Hepatic stellate cell (primary cell): Measurements from ENCODE around the gene TWF2.
"Not testable (repeated sequence)": the region's sequence is repeated elsewhere in the genome, so short reads cannot be mapped to it uniquely, and the experiment has no call there.

ENCODE experiments used
- DNase-seq: peaks from one replicate; pipeline ENCODE4 v3.0.0; 2011; ENCODE audit warnings: low spot score

Gene TWF2

GRCh38 chr3:52238761-52239701 lies at the start of gene TWF2:
Gene TWF2, minus strand, starts transcription at chr3:52239158. Its CDS starts 142 bp downstream, at chr3:52239016.
- peak; percentile 99 for DNase-seq

GRCh38 chr3:52288674-52289073 lies 49.7 kb upstream of the TWF2 start:
- DNase-seq: no peak

DNA sequence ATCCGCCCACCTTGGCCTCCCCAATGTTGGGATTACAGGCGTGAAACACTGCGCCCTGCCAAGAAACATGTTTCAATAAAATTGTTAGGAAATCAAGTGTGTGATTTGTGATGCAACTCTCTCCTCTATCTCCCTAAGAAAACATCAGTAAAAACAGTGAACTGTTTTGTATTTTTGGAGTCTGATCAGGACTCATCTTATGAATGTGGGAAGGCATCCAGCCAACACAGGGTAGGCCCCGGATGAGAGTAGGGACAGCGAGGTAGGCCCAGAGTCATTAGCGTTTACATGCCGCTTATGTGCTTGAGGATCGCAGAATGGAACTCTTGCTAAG lies 47.8 kb upstream of the TWF2 start:
- DNase-seq: no peak

- DNase-seq: not testable (repeated sequence)
These were observed 45.1 kb upstream of the TWF2 start for GRCh38 chr3:52284051-52284450.

DNA sequence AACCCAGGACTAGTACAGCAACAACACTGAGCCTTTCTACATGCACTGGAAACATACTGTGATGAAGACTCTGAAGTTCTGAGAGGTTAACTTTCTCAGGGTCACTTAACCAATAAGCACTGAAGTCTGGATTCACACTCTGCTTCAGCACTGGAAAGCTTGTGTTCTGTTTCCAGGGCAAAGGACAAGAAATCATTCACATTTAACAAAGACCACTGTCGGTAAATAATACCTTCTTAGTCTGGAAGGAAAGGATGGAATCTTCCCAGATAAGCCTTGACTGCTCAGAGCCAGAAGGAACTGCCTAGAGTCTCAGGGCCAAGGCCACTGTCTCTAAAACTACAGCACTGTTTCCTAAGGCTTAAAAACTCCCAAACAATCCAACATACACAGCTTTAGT lies 44.3 kb upstream of the TWF2 start:
- no peak for DNase-seq

GRCh38 chr3:52281981-52282801 lies 43.2 kb upstream of the TWF2 start:
- no peak for DNase-seq

GRCh38 chr3:52280050-52280461 lies 41.1 kb upstream of the TWF2 start:
- DNase-seq: no peak

DNA sequence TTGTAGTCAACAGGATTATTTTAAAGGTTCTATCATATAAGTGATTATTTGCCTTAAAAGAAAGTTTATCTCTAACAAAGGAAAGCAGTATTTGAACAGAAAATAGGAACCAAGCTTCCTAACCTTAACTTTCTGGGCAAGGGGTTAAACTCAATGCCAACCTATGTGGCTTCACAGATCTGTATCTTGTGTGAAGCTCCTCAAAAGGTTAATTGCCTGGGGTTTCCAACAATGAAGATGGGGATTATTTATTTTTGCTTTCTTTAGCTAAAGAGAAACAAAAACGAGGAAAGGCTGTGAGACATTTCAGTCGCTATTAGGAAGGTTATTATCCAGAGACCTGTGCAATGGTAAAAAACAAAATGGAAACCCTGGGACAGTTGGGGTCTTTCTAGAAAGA lies 40.6 kb upstream of the TWF2 start:
- DNase-seq: no peak

DNA sequence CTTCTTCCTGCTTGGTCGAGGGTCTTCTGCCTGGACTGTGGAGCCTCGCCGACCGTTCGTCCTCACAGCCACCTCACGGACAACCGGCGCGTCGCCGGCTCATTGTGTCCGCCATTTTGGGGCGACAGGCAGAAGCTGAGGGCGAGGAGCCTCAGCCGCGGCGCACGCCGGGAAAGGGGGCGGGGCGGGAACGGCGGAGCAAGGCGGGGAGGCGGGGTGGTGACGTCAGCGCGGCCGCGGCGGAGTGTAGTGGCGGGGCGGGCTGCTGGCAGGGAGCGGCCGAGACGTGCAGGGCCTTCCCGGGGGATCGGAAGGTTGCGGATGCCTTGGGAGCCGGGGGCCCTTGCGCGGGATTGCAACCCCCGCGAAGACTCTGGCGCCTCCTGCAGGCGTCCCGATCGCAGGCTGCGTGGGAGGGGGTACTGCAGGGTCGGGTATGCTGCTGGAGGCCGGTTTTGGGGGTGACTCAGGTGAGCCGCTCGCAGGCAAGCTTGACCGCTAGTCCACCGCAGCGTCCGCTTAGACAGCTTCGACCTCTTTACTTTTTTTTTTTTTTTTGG lies 39.6 kb upstream of the TWF2 start, which contains the start of gene WDR82:
WDR82 (minus strand) TSS at position 140 of the 560 bp plus-strand sequence. CDS start 288 bp downstream, outside the sequence.
- peak; percentile 94 for DNase-seq

GRCh38 chr3:52277972-52278509 lies 39.1 kb upstream of the TWF2 start:
- DNase-seq: peak; percentile 69

DNA sequence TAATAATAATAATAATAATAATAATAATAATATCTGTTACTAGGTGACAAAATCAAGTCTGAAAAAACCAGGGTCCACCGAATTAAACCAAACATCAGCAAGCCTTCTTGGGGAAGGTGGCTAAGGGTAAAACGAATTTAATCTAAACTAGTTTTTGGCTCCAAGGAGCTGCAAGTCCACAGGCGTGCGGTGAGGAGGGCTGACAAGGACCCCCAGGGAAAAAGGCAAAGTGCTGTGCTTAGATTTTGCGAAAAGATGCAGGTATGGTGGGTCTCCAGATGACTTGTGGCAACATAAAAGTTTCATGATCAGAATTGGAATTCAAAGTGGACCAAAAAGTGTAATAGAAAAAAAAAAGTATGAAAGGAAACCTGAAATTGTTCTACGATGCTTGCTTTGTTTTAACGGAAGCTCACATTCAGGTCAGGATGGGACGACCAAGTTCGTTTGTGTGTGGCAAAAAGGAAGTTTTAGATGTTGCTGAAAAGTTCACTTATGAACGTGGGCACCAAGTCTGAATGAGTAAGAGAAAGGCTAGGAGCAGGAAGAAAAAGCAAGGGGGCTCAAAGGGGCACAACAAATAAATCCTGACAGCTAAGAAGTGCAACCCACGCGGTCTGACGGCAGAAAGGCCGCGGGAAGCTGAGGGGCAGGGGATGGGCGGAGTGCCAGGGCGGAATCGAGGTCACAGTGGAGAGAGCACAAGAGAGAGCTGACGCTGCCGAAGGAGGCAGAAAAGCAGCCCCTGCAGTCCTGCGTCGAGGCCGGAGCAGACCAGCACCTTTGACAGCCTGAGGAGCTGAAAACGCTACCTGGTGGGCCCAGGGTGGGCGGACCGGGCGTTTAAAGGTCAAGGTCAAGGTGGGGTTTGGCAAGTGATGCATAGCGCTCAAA lies 38.4 kb upstream of the TWF2 start:
- DNase-seq: peak; percentile 55

DNA sequence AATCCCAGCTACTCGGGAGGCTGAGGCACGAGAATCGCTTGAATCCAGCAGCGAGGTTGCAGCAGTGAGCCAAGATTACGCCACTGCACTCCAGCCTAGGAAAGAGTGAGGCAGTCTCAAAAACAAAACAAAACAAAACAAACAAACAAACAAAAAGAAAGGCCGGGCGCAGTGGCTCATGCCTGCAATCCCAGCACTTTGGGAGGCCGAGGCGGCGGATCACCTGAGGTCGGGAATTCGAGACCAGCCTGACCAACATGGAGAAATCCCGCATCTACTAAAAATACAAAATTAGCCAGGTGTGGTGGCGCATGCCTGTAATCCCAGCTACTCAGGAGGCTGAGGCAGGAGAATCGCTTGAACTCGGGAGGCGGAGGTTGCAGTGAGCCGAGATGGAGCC lies 35.8 kb upstream of the TWF2 start:
- not testable (repeated sequence) for DNase-seq

- no peak for DNase-seq
These were observed 33.9 kb upstream of the TWF2 start for GRCh38 chr3:52272831-52273230.

DNA sequence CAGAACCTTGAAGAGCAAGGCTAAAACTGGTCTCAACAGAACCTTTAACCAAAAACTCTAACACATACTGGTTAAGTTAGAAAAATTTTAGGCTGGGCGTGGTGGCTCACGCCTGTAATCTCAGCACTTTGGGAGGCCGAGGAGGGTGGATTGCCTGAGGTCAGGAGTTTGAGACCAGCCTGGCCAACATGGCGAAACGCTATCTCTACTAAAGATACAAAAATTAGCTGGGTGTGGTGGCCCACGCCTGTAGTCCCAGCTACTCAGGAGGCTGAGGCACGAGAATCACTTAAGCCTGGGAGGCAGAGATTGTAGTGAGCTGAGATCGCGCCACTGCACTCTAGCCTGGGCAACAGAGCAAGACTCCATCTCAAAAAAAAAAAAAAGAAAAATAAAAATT lies 33.2 kb upstream of the TWF2 start:
- not testable (repeated sequence) for DNase-seq

GRCh38 chr3:52270252-52270754 lies 31.3 kb upstream of the TWF2 start:
- no peak for DNase-seq

- DNase-seq: no peak
These were observed 30.8 kb upstream of the TWF2 start for GRCh38 chr3:52269776-52270175.

DNA sequence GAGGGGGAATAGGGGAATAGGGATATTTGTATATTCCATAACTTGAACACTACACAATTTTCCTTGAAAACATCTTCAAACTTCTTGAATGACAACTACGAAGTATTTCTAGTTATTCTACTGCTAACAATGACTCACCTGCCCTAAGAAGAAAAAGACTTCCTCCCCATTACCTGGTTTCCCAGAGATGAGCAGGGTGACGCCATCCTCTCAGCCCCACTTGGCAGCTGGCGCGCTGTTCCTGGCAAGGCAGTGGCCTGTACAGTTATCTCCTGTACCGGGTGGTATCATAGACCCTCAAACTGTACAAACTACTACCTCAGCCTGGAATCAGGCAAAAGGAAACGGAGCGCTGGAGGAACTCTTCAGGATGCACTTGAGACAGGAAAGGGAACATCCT lies 29.1 kb upstream of the TWF2 start:
- DNase-seq: no peak

- DNase-seq: no peak
These were observed 26.4 kb upstream of the TWF2 start for GRCh38 chr3:52265387-52265786.

GRCh38 chr3:52262447-52262846 lies 23.5 kb upstream of the TWF2 start:
- DNase-seq: no peak

GRCh38 chr3:52259448-52259847 lies 20.5 kb upstream of the TWF2 start:
- no peak for DNase-seq

- DNase-seq: no peak
These were observed 20.1 kb upstream of the TWF2 start for GRCh38 chr3:52259035-52259434.
